ENCODE results near the gene FAM78B. TPM values are rescaled to one million over a fixed set of nuclear protein-coding genes. Genes with fewer than 3 reads are reported as not detected.

The FAM78B gene
- total and polyA plus RNA-seq, 5 experiments from 2014 or later: 0.08 to 0.27 (median 0.12) TPM; not detected in 1

GRCh38 chr1:166176416-166176815 lies 9.6 kb upstream of the FAM78B start:
- Mint-ChIP-seq H3K36me3 (no peaks in the 10 kb centered on the region), H3K4me1 (no peaks in the 10 kb centered on the region), H3K27me3 (peaks cover 6 to 29% (median 14%) of the 10 kb centered on the region in 5 donors), H3K27ac (no peak overlapping the region), H3K4me3 (no peak overlapping the region), H3K9me3 (no peaks in the 10 kb centered on the region)
- ATAC-seq: no peak
- POLR2A ChIA-PET: no interaction called here
- no peak for DNase-seq

- POLR2A ChIA-PET: no interaction called here
Observed at GRCh38 chr1:166175032-166175431, 8.2 kb upstream of the FAM78B start.

GRCh38 chr1:166174108-166174507 lies 7.3 kb upstream of the FAM78B start:
- Mint-ChIP-seq H3K27me3 (peaks cover 8 to 40% (median 23%) of the 10 kb centered on the region in 5 donors), H3K36me3 (no peaks in the 10 kb centered on the region), H3K4me1 (no peaks in the 10 kb centered on the region), H3K9me3 (peaks cover 0 to 2% (median 0%) of the 10 kb centered on the region in 9 donors), H3K4me3 (no peak overlapping the region), H3K27ac (no peak overlapping the region)
- no peak for ATAC-seq
- POLR2A ChIA-PET: no interaction called here
- DNase-seq: no peak

More at GRCh38 chr1:166175032-166175431, 8.2 kb upstream of the FAM78B start:
- Mint-ChIP-seq H3K36me3 (no peaks in the 10 kb centered on the region), H3K4me3 (no peak overlapping the region), H3K27ac (peak overlapping the region in 1 of 10 donors; percentile 10), H3K27me3 (peaks cover 6 to 37% (median 19%) of the 10 kb centered on the region in 5 donors), H3K9me3 (no peaks in the 10 kb centered on the region), H3K4me1 (no peaks in the 10 kb centered on the region)
- DNase-seq (no peak), ATAC-seq (no peak)

GRCh38 chr1:166172106-166172505 lies 5.3 kb upstream of the FAM78B start:
- no peaks in the 10 kb centered on the region for H3K36me3 Mint-ChIP-seq
- no peak overlapping the region for H3K4me3 Mint-ChIP-seq
- POLR2A ChIA-PET: no interaction called here
- no peak overlapping the region for H3K27ac Mint-ChIP-seq
- H3K9me3 Mint-ChIP-seq: peaks cover 0 to 4% (median 0%) of the 10 kb centered on the region in 9 donors
- no peak for DNase-seq
- H3K27me3 Mint-ChIP-seq: peaks cover 11 to 47% (median 31%) of the 10 kb centered on the region in 5 donors
- H3K4me1 Mint-ChIP-seq: peaks cover 0 to 8% (median 6%) of the 10 kb centered on the region in 4 donors
- no peak for ATAC-seq

GRCh38 chr1:166170726-166171125 lies 3.9 kb upstream of the FAM78B start:
- H3K27ac Mint-ChIP-seq: no peak overlapping the region
- peaks cover 1 to 11% (median 8%) of the 10 kb centered on the region in 4 donors for H3K4me1 Mint-ChIP-seq
- no peak overlapping the region for H3K4me3 Mint-ChIP-seq
- peaks cover 0 to 4% (median 0%) of the 10 kb centered on the region in 9 donors for H3K9me3 Mint-ChIP-seq
- peaks cover 11 to 43% (median 33%) of the 10 kb centered on the region in 5 donors for H3K27me3 Mint-ChIP-seq
- DNase-seq (no peak), ATAC-seq (no peak)
- H3K36me3 Mint-ChIP-seq: no peaks in the 10 kb centered on the region
- POLR2A ChIA-PET: no interaction called here

GRCh38 chr1:166170075-166170474 lies 3.3 kb upstream of the FAM78B start:
- Mint-ChIP-seq H3K9me3 (peaks cover 0 to 4% (median 0%) of the 10 kb centered on the region in 9 donors), H3K4me1 (peaks cover 4 to 16% (median 11%) of the 10 kb centered on the region in 4 donors), H3K36me3 (no peaks in the 10 kb centered on the region), H3K4me3 (no peak overlapping the region), H3K27ac (no peak overlapping the region), H3K27me3 (peaks cover 14 to 41% (median 29%) of the 10 kb centered on the region in 5 donors)
- ATAC-seq: no peak
- DNase-seq: no peak
- POLR2A ChIA-PET: no interaction called here

- H3K27me3 Mint-ChIP-seq: peaks cover 13 to 45% (median 36%) of the 10 kb centered on the region in 5 donors
- POLR2A ChIA-PET: no interaction called here
- ATAC-seq (no peak), DNase-seq (no peak)
- peak overlapping the region in 1 of 10 donors; percentile 26 for H3K4me3 Mint-ChIP-seq
- H3K9me3 Mint-ChIP-seq: peaks cover 0 to 4% (median 0%) of the 10 kb centered on the region in 9 donors
- no peaks in the 10 kb centered on the region for H3K36me3 Mint-ChIP-seq
- H3K27ac Mint-ChIP-seq: no peak overlapping the region
- peaks cover 4 to 18% (median 12%) of the 10 kb centered on the region in 4 donors for H3K4me1 Mint-ChIP-seq
Observed at GRCh38 chr1:166169182-166169581, 2.4 kb upstream of the FAM78B start.

- H3K36me3 Mint-ChIP-seq: no peaks in the 10 kb centered on the region
- H3K27me3 Mint-ChIP-seq: peaks cover 21 to 52% (median 44%) of the 10 kb centered on the region in 5 donors
- peaks cover 0 to 4% (median 0%) of the 10 kb centered on the region in 9 donors for H3K9me3 Mint-ChIP-seq
- DNase-seq (peak in 1 of 10 donors; percentile 2), ATAC-seq (no peak)
- H3K4me3 Mint-ChIP-seq: peak overlapping the region; percentile 33 to 79 (median 67)
- peak overlapping the region in 1 of 10 donors; percentile 3 for H3K27ac Mint-ChIP-seq
- POLR2A ChIA-PET: no interaction called here
- H3K4me1 Mint-ChIP-seq: peaks cover 4 to 18% (median 12%) of the 10 kb centered on the region in 4 donors
Observed at GRCh38 chr1:166167572-166167925, 748 bp upstream of the FAM78B start.

GRCh38 chr1:166166329-166166697 lies 488 bp downstream of the FAM78B start:
- POLR2A ChIA-PET: interaction anchor here (0.7 kb wide), 1 partner anchor 10 kb away, joined by 3 read pairs; no protein-coding TSS in a partner anchor
- H3K4me3 Mint-ChIP-seq: peak overlapping the region in 1 of 10 donors; percentile 78
- no peak for DNase-seq
- H3K4me1 Mint-ChIP-seq: peaks cover 4 to 18% (median 12%) of the 10 kb centered on the region in 4 donors
- H3K27ac Mint-ChIP-seq: no peak overlapping the region
- H3K27me3 Mint-ChIP-seq: peaks cover 23 to 64% (median 53%) of the 10 kb centered on the region in 5 donors
- no peaks in the 10 kb centered on the region for H3K36me3 Mint-ChIP-seq
- peaks cover 0 to 4% (median 0%) of the 10 kb centered on the region in 9 donors for H3K9me3 Mint-ChIP-seq
- ATAC-seq: peak in 1 of 2 donors; percentile 16

GRCh38 chr1:166165661-166166328 lies 1.0 kb downstream of the FAM78B start:
- H3K4me1 Mint-ChIP-seq: peaks cover 4 to 18% (median 12%) of the 10 kb centered on the region in 4 donors
- no peaks in the 10 kb centered on the region for H3K36me3 Mint-ChIP-seq
- POLR2A ChIA-PET: no interaction called here
- ATAC-seq: peak; percentile 16 to 27
- peak overlapping the region in 2 of 10 donors; percentile 41 to 88 for H3K27ac Mint-ChIP-seq
- H3K27me3 Mint-ChIP-seq: peaks cover 23 to 67% (median 55%) of the 10 kb centered on the region in 5 donors
- H3K4me3 Mint-ChIP-seq: peak overlapping the region; percentile 68 to 82 (median 77)
- H3K9me3 Mint-ChIP-seq: peaks cover 0 to 4% (median 0%) of the 10 kb centered on the region in 9 donors
- DNase-seq: peak in 2 of 10 donors; percentile 1 to 2

GRCh38 chr1:166164995-166165660 lies 1.7 kb downstream of the FAM78B start:
- Mint-ChIP-seq H3K4me3 (peak overlapping the region; percentile 65 to 82 (median 77)), H3K36me3 (no peaks in the 10 kb centered on the region), H3K9me3 (peaks cover 0 to 4% (median 0%) of the 10 kb centered on the region in 9 donors), H3K27me3 (peaks cover 27 to 67% (median 51%) of the 10 kb centered on the region in 5 donors), H3K4me1 (peaks cover 4 to 18% (median 12%) of the 10 kb centered on the region in 4 donors), H3K27ac (no peak overlapping the region)
- POLR2A ChIA-PET: no interaction called here
- no peak for ATAC-seq
- peak in 2 of 10 donors; percentile 2 to 4 for DNase-seq

- Mint-ChIP-seq H3K27me3 (peaks cover 28 to 69% (median 54%) of the 10 kb centered on the region in 5 donors), H3K27ac (no peak overlapping the region), H3K4me1 (peaks cover 4 to 18% (median 12%) of the 10 kb centered on the region in 4 donors), H3K9me3 (peaks cover 0 to 4% (median 0%) of the 10 kb centered on the region in 9 donors), H3K4me3 (peak overlapping the region; percentile 22 to 80 (median 70)), H3K36me3 (no peaks in the 10 kb centered on the region)
- POLR2A ChIA-PET: no interaction called here
- DNase-seq (no peak), ATAC-seq (no peak)
Observed at GRCh38 chr1:166164646-166164994, 2.2 kb downstream of the FAM78B start.

GRCh38 chr1:166159656-166160055 lies 7.1 kb downstream of the FAM78B start:
- DNase-seq (no peak), ATAC-seq (no peak)
- Mint-ChIP-seq H3K27ac (no peak overlapping the region), H3K9me3 (no peaks in the 10 kb centered on the region), H3K4me1 (no peaks in the 10 kb centered on the region), H3K27me3 (peaks cover 15 to 68% (median 31%) of the 10 kb centered on the region in 5 donors), H3K36me3 (no peaks in the 10 kb centered on the region), H3K4me3 (no peak overlapping the region)
- POLR2A ChIA-PET: no interaction called here

Data from naive thymus-derived CD8-positive, alpha-beta T cell (primary cell).